ENCODE measurements around the gene DOLPP1. TPM values are rescaled to one million over a fixed set of nuclear protein-coding genes. Genes with fewer than 3 reads are reported as not detected.
A peak's percentile ranks its signal among the peaks of the same experiment; 100 is the strongest.

Gene DOLPP1
- total RNA-seq, 4 donors from 2014 or later = 7.5 to 14.0 (median 10.7) TPM

GRCh38 chr9:129079829-129080228 lies 1.1 kb upstream of the DOLPP1 start:
- TF ChIP-seq POLR2A (IDR thresholded peaks at IDR 0.05) (no peak), CTCF (IDR thresholded peaks at IDR 0.05) (no peak)
- DNase-seq (ENCODE audit: low spot score in 2 of 2) = no peak
- H3K4me3 ChIP-seq (ENCODE audit: low read depth, poor library complexity, severe bottlenecking) = no peak overlapping the region
- WGBS, 2 donors = 85 to 87% methylated on average over 13 of the region's 13 CpGs
- intact Hi-C loops (cut with DNase I; ENCODE audit: low total_unique reads) = no loop called here

- intact Hi-C loops (cut with DNase I; ENCODE audit: low total_unique reads) = no loop called here
- 6 to 7% methylated on average over 12 of the region's 12 CpGs for WGBS, 2 donors
These were observed 662 bp upstream of the DOLPP1 start for GRCh38 chr9:129080298-129080600.

GRCh38 chr9:129081388-129081904 lies 535 bp downstream of the DOLPP1 start:
- intact Hi-C loops (cut with DNase I; ENCODE audit: low total_unique reads) = no loop called here
- peak overlapping the region; percentile 54 for H3K4me3 ChIP-seq (ENCODE audit: low read depth, poor library complexity, severe bottlenecking)
- 1 to 2% methylated on average over 21 to 30 of the region's 30 CpGs for WGBS, 2 donors
- TF ChIP-seq POLR2A (IDR thresholded peaks at IDR 0.05) (no peak), CTCF (IDR thresholded peaks at IDR 0.05) (no peak)
- DNase-seq (ENCODE audit: low spot score in 2 of 2) = peak in 1 of 2 donors; percentile 30

More at GRCh38 chr9:129080298-129080600, 662 bp upstream of the DOLPP1 start:
- DNase-seq (ENCODE audit: low spot score in 2 of 2) = no peak
- TF ChIP-seq POLR2A (IDR thresholded peaks at IDR 0.05) (no peak), CTCF (IDR thresholded peaks at IDR 0.05) (no peak)
- H3K4me3 ChIP-seq (ENCODE audit: low read depth, poor library complexity, severe bottlenecking) = peak overlapping the region; percentile 17

- 80 to 96% methylated on average over 6 to 7 of the region's 7 CpGs for WGBS, 2 donors
- no peak for DNase-seq (ENCODE audit: low spot score in 2 of 2)
- H3K4me3 ChIP-seq (ENCODE audit: low read depth, poor library complexity, severe bottlenecking) = no peak overlapping the region
- intact Hi-C loops (cut with DNase I; ENCODE audit: low total_unique reads) = no loop called here
- TF ChIP-seq POLR2A (IDR thresholded peaks at IDR 0.05) (no peak), CTCF (IDR thresholded peaks at IDR 0.05) (no peak)
These were observed 3.2 kb downstream of the DOLPP1 start for GRCh38 chr9:129084087-129084486.

GRCh38 chr9:129089246-129089645 lies 8.3 kb downstream of the DOLPP1 start:
- TF ChIP-seq CTCF (IDR thresholded peaks at IDR 0.05) (no peak), POLR2A (IDR thresholded peaks at IDR 0.05) (no peak)
- no peak for DNase-seq (ENCODE audit: low spot score in 2 of 2)
- intact Hi-C loops (cut with DNase I; ENCODE audit: low total_unique reads) = no loop called here
- WGBS, 2 donors = 92 to 93% methylated on average over 12 to 15 of the region's 15 CpGs
- H3K4me3 ChIP-seq (ENCODE audit: low read depth, poor library complexity, severe bottlenecking) = no peak overlapping the region

Measured in lower leg skin (tissue), 4 donors.